Glutamatergic neuron (in vitro differentiated cells): ENCODE data around the gene ASPHD1. TPM values are rescaled to one million over a fixed set of nuclear protein-coding genes. Genes with fewer than 3 reads are reported as not detected.
A peak's percentile ranks its signal among the peaks of the same experiment; 100 is the strongest.
"Not testable (repeated sequence)": the region's sequence is repeated elsewhere in the genome, so short reads cannot be mapped to it uniquely, and the experiment has no call there.

Source experiments
- DNase-seq: peaks from one replicate; pipeline ENCODE4 v3.0.0; 2022
- H3K27ac Mint-ChIP-seq: one replicate; pipeline ENCODE4 v1.8.0; 2020; ENCODE audit warnings: mild to moderate bottlenecking, mixed read lengths, inconsistent platforms; ENCODE audit not compliant: unreplicated experiment
- H3K27me3 Mint-ChIP-seq: one replicate; pipeline ENCODE4 v1.8.0; 2020; ENCODE audit warnings: mild to moderate bottlenecking, moderate library complexity, mixed read lengths, inconsistent platforms; ENCODE audit not compliant: unreplicated experiment
- H3K36me3 Mint-ChIP-seq: one replicate; pipeline ENCODE4 v1.8.0; 2020; ENCODE audit warnings: mild to moderate bottlenecking, mixed read lengths, inconsistent platforms; ENCODE audit not compliant: unreplicated experiment
- H3K4me1 Mint-ChIP-seq: one replicate; pipeline ENCODE4 v1.8.0; 2020; ENCODE audit warnings: mild to moderate bottlenecking, low read depth, mixed read lengths, inconsistent platforms; ENCODE audit not compliant: unreplicated experiment
- H3K4me3 Mint-ChIP-seq: one replicate; pipeline ENCODE4 v1.8.0; 2020; ENCODE audit warnings: mild to moderate bottlenecking, mixed read lengths, inconsistent platforms; ENCODE audit not compliant: unreplicated experiment
- H3K9me3 Mint-ChIP-seq: one replicate; pipeline ENCODE4 v1.8.0; 2020; ENCODE audit warnings: mild to moderate bottlenecking, moderate library complexity, mixed read lengths, inconsistent platforms; ENCODE audit not compliant: unreplicated experiment
- CTCF ChIP-seq: fragments of 200-600 bp; sonication (generic); IDR thresholded peaks from one replicate; pipeline ENCODE4 v1.5.0; 2021; ENCODE audit not compliant: partially characterized antibody, unreplicated experiment
- total RNA-seq: library from RNA; stranded (reverse); fragmentation: NEBNext Ultra II Directional; extraction: Animal tissue kit (Norgen Biotek cat#: 25700); gene quantifications from one replicate; pipeline ENCODE4 v1.2.1, GENCODE V29; 2021; ENCODE audit not compliant: unreplicated experiment

Gene ASPHD1
- total RNA-seq, 1 donor from 2014 or later = 56.4 TPM

- peaks cover 8% of the 10 kb centered on the region for H3K27me3 Mint-ChIP-seq
- peak overlapping the region; percentile 93 for H3K27ac Mint-ChIP-seq
- no peak for TF ChIP-seq CTCF
- no peaks in the 10 kb centered on the region for H3K36me3 Mint-ChIP-seq
- peaks cover 10% of the 10 kb centered on the region for H3K9me3 Mint-ChIP-seq
- peak overlapping the region; percentile 93 for H3K4me3 Mint-ChIP-seq
- no peak for DNase-seq
- peaks cover 18% of the 10 kb centered on the region for H3K4me1 Mint-ChIP-seq
Measured at GRCh38 chr16:29927070-29927905, 27.0 kb downstream of the ASPHD1 start.

- not testable (repeated sequence) for H3K27ac Mint-ChIP-seq, H3K27me3 Mint-ChIP-seq, H3K36me3 Mint-ChIP-seq, H3K9me3 Mint-ChIP-seq, H3K4me1 Mint-ChIP-seq, H3K4me3 Mint-ChIP-seq, DNase-seq
Measured at GRCh38 chr16:29931750-29932149, 31.5 kb downstream of the ASPHD1 start.

- H3K36me3 Mint-ChIP-seq = no peaks in the 10 kb centered on the region
- no peaks in the 10 kb centered on the region for H3K27me3 Mint-ChIP-seq
- H3K9me3 Mint-ChIP-seq = no peaks in the 10 kb centered on the region
- H3K27ac Mint-ChIP-seq = no peak overlapping the region
- DNase-seq = no peak
- no peak for TF ChIP-seq CTCF
- no peak overlapping the region for H3K4me3 Mint-ChIP-seq
- H3K4me1 Mint-ChIP-seq = no peaks in the 10 kb centered on the region
Measured at GRCh38 chr16:29940656-29941055, 40.4 kb downstream of the ASPHD1 start.

GRCh38 chr16:29943846-29944799 lies 43.8 kb downstream of the ASPHD1 start:
- no peak overlapping the region for H3K4me3 Mint-ChIP-seq
- H3K27ac Mint-ChIP-seq = no peak overlapping the region
- no peaks in the 10 kb centered on the region for H3K27me3 Mint-ChIP-seq
- TF ChIP-seq CTCF = no peak
- DNase-seq = no peak
- H3K9me3 Mint-ChIP-seq = no peaks in the 10 kb centered on the region
- H3K4me1 Mint-ChIP-seq = no peaks in the 10 kb centered on the region
- no peaks in the 10 kb centered on the region for H3K36me3 Mint-ChIP-seq

- Mint-ChIP-seq H3K27me3 (no peaks in the 10 kb centered on the region), H3K36me3 (peaks cover 10% of the 10 kb centered on the region), H3K27ac (no peak overlapping the region), H3K4me3 (no peak overlapping the region), H3K4me1 (no peaks in the 10 kb centered on the region), H3K9me3 (peaks cover 6% of the 10 kb centered on the region)
- DNase-seq = no peak
- TF ChIP-seq CTCF = no peak
Measured at GRCh38 chr16:29947897-29948296, 47.6 kb downstream of the ASPHD1 start.
